Measurements from ENCODE around the gene ZNRD2. TPM values are rescaled to one million over a fixed set of nuclear protein-coding genes. Genes with fewer than 3 reads are reported as not detected.

ZNRD2 gene
- total RNA-seq, 1 donor from 2014 or later, result 94.6 TPM

DNA sequence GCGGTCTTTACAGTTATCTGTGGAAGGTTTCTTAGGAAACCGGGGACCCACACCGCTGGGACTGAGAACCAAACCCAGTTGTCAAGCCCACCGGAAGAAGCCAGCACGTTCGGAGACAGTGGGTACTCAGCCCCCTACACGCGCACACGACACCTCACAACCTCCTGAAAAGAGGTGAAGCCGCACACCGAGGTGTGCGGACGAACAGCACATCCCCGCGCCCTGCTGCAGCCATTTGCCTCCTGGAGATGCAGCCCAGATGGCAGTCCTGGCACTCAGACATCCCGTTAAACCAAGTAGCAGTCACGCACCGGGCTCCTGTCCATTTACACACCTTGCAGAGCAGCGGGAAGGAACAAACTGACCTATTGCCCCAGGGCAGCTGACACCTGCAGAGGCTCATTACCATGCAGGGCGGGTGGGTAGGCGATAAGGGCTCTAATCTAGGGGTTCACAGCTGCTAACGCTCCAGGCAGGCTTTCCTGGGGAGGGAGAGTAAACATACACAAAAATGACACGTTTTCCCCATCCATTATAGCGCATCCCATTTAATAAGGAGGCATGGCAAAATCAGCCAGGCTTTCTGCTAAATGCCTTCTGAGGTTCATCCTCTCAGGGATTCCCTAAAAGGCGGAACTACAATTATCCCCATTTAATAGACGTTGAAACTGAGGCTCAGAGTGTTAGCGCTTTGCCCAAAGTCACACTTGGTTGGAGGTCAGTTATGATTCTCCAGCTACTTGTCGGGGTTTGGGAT is 4.7 kb downstream of the ZNRD2 start:
- Mint-ChIP-seq H3K27me3 (ENCODE audit: insufficient read depth) (no peaks in the 10 kb centered on the region), H3K4me3 (peak overlapping the region; percentile 83), H3K36me3 (ENCODE audit: low read depth) (peaks cover 27% of the 10 kb centered on the region), H3K27ac (peak overlapping the region; percentile 88), H3K4me1 (ENCODE audit: low read depth) (peaks cover 48% of the 10 kb centered on the region), H3K9me3 (no peaks in the 10 kb centered on the region)
- intact Hi-C loops (cut with micrococcal nuclease), result loop anchor here (1.0 to 5.0 kb wide), 11 partner anchors 13 to 698 kb away; partner anchors contain the start of genes ATG2A, BANF1, EHD1 and EIF1AD
- DNase-seq (ENCODE audit: low spot score), result no peak

DNA sequence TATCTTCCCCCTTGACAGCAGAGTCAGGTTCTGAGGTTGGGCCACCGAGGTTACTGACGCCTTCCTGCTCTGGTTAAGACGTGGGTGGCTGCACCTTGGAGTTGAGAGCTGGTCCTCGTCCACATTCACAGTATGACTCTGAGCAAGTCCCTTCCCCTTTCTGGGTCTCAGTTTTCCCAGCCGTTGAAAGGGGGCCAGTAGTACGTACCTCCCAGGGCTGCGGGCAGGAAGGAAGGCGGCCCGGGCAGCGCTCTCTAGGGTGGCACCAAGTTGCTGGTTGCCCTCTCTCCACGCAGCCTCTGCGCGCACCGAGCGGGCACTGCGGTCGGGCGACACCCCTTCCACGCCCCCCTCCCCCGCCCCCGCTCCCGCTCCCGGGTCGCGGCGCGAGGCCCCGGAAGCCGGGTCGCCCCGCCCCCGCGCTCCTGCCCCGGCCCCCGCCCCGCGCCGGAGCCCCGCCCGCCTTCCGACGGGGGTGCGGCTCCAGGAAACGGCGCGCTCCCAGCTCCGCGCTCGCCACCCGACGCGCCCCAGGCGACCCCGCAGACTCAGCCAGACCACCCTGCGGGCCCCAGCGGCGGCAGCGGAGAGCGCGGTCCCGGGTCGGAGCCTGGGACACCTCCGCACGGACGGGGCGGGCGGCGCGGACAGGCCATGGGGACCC is 5.4 kb downstream of the ZNRD2 start, which contains the start of gene EHBP1L1:
TSS of gene EHBP1L1 (plus strand) at position 486 of the 664 bp plus-strand sequence. CDS start 250 bp downstream, outside the sequence.
- intact Hi-C loops (cut with micrococcal nuclease), result loop anchor here (1.0 to 5.0 kb wide), 6 partner anchors 13 to 242 kb away; partner anchors contain the start of genes PCNX3, SIPA1 and SLC25A45
- Mint-ChIP-seq H3K9me3 (no peaks in the 10 kb centered on the region), H3K4me3 (peak within 1 kb of the TSS; percentile 92), H3K27me3 (ENCODE audit: insufficient read depth) (no peaks in the 10 kb centered on the region), H3K27ac (peak within 1 kb of the TSS; percentile 88), H3K36me3 (ENCODE audit: low read depth) (peaks cover 26% of the 10 kb centered on the region), H3K4me1 (ENCODE audit: low read depth) (peaks cover 48% of the 10 kb centered on the region)
- DNase-seq (ENCODE audit: low spot score), result peak; percentile 76

DNA sequence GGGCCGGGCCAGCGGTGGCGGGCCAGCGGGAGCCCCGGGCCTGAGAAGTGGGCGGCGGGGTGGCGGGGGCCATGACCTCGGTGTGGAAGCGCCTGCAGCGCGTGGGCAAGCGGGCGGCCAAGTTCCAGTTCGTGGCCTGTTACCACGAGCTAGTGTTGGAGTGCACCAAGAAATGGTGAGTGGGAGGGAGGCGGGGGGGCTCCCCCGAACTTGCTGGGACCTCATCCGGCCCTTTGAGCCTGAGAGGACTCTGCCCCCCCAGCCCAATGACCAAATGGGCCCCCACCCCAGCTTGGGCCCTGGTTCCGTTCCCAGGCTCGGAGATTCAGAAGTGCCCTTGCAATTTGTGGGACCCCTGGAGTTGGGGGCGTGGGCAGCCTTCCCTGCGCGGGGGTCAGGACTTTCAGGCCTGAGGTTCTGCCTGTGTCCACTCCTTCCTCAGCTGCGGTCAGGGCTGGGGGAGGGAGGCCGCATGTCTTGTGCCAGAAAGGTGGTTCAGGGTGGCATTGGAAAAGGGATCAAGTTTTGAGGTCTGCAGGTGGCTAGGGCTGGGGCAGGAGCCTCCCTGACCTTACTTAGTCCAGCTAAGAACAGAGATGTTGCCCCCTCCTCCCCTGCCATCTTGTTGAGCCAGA is 6.1 kb downstream of the ZNRD2 start:
- intact Hi-C loops (cut with micrococcal nuclease), result loop anchor here (5.0 kb wide), 1 partner anchor 241 kb away; no protein-coding TSS in a partner anchor
- H3K4me3 Mint-ChIP-seq, result peak overlapping the region; percentile 92
- H3K27me3 Mint-ChIP-seq (ENCODE audit: insufficient read depth), result no peaks in the 10 kb centered on the region
- peaks cover 48% of the 10 kb centered on the region for H3K4me1 Mint-ChIP-seq (ENCODE audit: low read depth)
- no peak for DNase-seq (ENCODE audit: low spot score)
- no peaks in the 10 kb centered on the region for H3K9me3 Mint-ChIP-seq
- peaks cover 25% of the 10 kb centered on the region for H3K36me3 Mint-ChIP-seq (ENCODE audit: low read depth)
- peak overlapping the region; percentile 83 for H3K27ac Mint-ChIP-seq

DNA sequence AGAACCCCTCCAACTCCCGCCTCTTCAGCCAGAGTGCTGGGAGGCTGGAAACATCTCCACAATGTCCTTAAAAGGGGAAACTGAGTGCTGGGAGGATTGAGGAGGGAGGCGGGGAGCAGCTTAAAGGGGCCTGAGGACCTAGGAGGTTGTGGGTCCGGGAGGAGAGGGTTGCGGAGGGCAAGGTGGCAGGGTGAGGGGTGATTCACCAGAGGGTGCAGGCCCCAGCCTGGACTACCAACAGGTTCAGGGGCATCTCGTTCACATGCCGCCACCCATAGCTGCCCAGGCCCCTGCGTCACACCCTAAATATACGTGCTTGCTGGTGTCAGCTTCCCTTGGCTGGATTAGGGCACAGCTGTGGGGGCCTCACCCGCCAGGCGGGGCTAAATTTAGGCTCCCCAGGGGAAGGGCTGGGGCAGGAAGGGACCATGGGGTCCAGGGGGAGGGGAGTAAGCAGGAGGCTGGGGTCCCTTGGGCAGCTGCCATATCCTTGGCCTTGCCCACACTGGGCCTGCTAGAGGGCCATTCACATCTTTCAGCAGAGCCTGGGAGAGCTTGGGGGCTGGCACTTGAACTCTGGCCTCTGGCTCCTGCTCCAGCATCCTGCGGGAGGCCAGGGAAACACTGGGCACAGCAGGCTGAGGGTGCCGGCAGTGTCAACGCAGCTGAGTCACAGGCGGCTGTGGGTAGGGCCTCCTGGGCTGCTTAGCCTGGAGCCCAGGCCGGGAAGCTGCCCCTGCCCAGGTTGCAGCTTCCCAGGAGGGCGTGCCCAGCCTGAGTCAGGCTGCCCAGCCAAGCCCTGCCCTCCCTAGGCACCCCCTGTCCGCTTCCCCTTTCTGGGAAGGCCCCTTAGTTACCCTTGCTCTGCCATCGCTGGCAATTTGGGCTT is 6.8 kb downstream of the ZNRD2 start:
- Mint-ChIP-seq H3K4me1 (ENCODE audit: low read depth) (peaks cover 40% of the 10 kb centered on the region), H3K27ac (peak overlapping the region; percentile 83), H3K9me3 (no peaks in the 10 kb centered on the region), H3K27me3 (ENCODE audit: insufficient read depth) (peaks cover 1% of the 10 kb centered on the region), H3K36me3 (ENCODE audit: low read depth) (peaks cover 22% of the 10 kb centered on the region), H3K4me3 (peak overlapping the region; percentile 92)
- intact Hi-C loops (cut with micrococcal nuclease), result loop anchor here (5.0 kb wide), 1 partner anchor 240 kb away; no protein-coding TSS in a partner anchor
- DNase-seq (ENCODE audit: low spot score), result no peak

DNA sequence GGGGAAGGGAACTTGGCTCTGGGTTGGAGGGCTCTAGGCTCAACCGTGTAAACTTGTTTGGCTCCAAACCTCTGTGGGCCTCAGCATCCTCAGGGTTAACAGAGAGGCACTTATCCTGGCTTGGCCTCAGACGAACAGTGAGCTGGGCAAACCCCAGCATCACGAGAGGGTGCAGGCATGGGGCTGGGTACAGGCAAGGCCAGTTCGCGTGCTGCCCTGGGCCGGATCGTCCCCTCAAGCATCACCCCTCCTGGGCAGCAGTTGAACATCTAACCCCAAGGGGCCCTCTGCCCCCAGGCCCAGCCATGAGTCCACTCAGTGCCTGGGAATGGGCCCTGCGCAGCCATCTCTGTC is 7.5 kb downstream of the ZNRD2 start:
- Mint-ChIP-seq H3K4me3 (peak overlapping the region; percentile 92), H3K27ac (no peak overlapping the region), H3K4me1 (ENCODE audit: low read depth) (peaks cover 41% of the 10 kb centered on the region), H3K9me3 (no peaks in the 10 kb centered on the region), H3K27me3 (ENCODE audit: insufficient read depth) (peaks cover 1% of the 10 kb centered on the region), H3K36me3 (ENCODE audit: low read depth) (peaks cover 26% of the 10 kb centered on the region)
- intact Hi-C loops (cut with micrococcal nuclease), result loop anchor here (5.0 kb wide), 1 partner anchor 240 kb away; no protein-coding TSS in a partner anchor
- no peak for DNase-seq (ENCODE audit: low spot score)

DNA sequence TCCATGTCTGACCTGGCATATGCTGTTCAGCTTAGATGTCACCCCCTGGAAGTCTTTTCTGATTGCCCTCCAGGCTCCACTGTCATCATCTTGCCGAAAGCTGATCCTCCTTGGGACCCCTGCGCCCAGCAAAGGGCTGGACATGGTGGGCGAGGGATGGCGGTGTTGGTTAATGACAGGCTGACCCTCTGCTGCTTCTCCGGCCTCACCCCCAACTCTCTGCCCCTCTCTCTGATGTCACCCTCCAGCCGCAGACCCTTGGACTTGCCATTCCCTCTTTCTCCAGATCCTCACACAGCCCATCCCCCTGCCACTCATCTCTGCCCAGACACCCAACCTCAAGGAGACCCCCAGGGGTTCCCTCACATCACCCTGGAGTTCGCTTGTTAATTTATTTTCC is 7.9 kb downstream of the ZNRD2 start:
- peaks cover 1% of the 10 kb centered on the region for H3K27me3 Mint-ChIP-seq (ENCODE audit: insufficient read depth)

DNA sequence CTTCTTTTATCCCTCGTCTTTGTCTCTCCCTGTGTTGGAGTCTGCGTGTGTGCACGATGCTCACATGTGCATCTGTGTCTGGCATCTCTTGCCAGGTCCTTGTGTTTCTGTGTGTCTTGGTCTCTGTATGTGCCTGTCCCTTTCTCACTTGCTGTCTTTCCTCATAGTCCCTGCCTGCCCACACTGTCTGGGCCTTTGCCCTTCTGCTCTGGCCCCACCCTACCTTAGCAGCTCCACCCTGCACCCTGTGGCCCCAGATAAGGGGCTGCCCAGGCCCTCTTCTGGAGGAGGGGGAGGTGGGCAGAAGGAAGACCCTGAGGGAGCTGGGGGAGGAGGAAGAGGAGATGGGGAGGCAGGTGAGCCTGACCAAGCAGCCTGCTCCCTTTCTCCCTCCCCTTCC is 8.4 kb downstream of the ZNRD2 start:
- DNase-seq (ENCODE audit: low spot score), result no peak
- H3K27ac Mint-ChIP-seq, result peak overlapping the region; percentile 50
- H3K4me3 Mint-ChIP-seq, result peak overlapping the region; percentile 92
- intact Hi-C loops (cut with micrococcal nuclease), result loop anchor here (5.0 kb wide), 1 partner anchor 239 kb away; no protein-coding TSS in a partner anchor
- peaks cover 1% of the 10 kb centered on the region for H3K27me3 Mint-ChIP-seq (ENCODE audit: insufficient read depth)
- no peaks in the 10 kb centered on the region for H3K9me3 Mint-ChIP-seq
- peaks cover 28% of the 10 kb centered on the region for H3K36me3 Mint-ChIP-seq (ENCODE audit: low read depth)
- H3K4me1 Mint-ChIP-seq (ENCODE audit: low read depth), result peaks cover 41% of the 10 kb centered on the region

More for the DNA sequence above, 7.9 kb downstream of the ZNRD2 start:
- H3K4me3 Mint-ChIP-seq, result peak overlapping the region; percentile 92
- H3K9me3 Mint-ChIP-seq, result no peaks in the 10 kb centered on the region
- intact Hi-C loops (cut with micrococcal nuclease), result loop anchor here (5.0 kb wide), 1 partner anchor 239 kb away; no protein-coding TSS in a partner anchor
- H3K4me1 Mint-ChIP-seq (ENCODE audit: low read depth), result peaks cover 43% of the 10 kb centered on the region
- peak overlapping the region; percentile 50 for H3K27ac Mint-ChIP-seq
- no peak for DNase-seq (ENCODE audit: low spot score)
- H3K36me3 Mint-ChIP-seq (ENCODE audit: low read depth), result peaks cover 28% of the 10 kb centered on the region

DNA sequence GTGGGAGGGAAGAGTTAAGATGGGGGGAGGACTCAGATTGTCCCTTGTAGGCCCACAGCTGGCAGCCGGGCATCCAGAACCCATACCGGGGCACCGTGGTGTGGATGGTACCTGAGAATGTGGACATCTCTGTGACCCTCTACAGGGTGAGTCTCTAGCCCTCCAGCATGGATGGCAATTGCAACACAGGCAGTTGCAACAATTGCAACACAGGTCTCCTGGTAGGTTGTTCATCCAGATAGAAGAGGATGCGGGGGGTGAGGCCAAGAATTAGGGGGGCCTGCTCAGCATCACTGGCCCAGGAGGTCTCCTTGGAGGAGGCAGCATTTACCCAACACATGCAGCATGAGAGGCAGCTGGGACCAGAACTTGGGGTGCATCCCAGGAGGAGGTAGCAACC is 9.0 kb downstream of the ZNRD2 start:
- DNase-seq (ENCODE audit: low spot score), result no peak
- intact Hi-C loops (cut with micrococcal nuclease), result loop anchor here (5.0 kb wide), 1 partner anchor 238 kb away; no protein-coding TSS in a partner anchor
- Mint-ChIP-seq H3K9me3 (no peaks in the 10 kb centered on the region), H3K36me3 (ENCODE audit: low read depth) (peaks cover 30% of the 10 kb centered on the region), H3K27me3 (ENCODE audit: insufficient read depth) (peaks cover 1% of the 10 kb centered on the region), H3K4me3 (peak overlapping the region; percentile 30), H3K27ac (no peak overlapping the region), H3K4me1 (ENCODE audit: low read depth) (peaks cover 38% of the 10 kb centered on the region)

DNA sequence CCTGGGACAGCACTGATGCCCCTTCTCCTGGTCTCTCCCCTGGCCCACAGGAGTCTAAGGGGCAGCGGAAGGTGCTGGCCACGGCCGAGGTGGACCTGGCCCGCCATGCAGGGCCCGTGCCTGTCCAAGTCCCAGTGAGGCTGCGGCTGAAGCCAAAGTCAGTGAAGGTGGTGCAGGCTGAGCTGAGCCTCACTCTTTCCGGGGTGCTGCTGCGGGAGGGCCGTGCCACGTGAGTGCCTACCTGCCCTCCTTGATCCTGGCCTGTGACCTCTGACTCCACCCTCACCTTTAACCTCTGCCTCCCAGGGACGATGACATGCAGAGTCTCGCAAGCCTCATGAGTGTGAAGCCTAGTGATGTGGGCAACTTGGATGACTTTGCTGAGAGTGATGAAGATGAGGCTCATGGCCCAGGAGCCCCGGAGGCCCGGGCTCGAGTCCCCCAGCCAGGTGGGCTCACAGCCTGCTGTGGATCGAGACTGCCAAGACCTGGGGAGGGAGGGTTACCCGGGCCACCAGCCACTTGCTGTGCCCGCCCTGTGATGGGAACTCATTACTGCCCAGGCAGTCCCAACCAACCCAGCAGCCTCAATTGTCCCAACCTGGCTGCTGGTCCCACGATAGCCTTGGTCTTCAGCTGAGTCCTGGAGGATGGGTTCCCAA is 9.9 kb downstream of the ZNRD2 start:
- no peak for DNase-seq (ENCODE audit: low spot score)
- H3K9me3 Mint-ChIP-seq, result no peaks in the 10 kb centered on the region
- peaks cover 33% of the 10 kb centered on the region for H3K36me3 Mint-ChIP-seq (ENCODE audit: low read depth)
- H3K27ac Mint-ChIP-seq, result no peak overlapping the region
- H3K27me3 Mint-ChIP-seq (ENCODE audit: insufficient read depth), result peaks cover 1% of the 10 kb centered on the region
- no peak overlapping the region for H3K4me3 Mint-ChIP-seq
- intact Hi-C loops (cut with micrococcal nuclease), result no loop called here
- peaks cover 32% of the 10 kb centered on the region for H3K4me1 Mint-ChIP-seq (ENCODE audit: low read depth)

DNA sequence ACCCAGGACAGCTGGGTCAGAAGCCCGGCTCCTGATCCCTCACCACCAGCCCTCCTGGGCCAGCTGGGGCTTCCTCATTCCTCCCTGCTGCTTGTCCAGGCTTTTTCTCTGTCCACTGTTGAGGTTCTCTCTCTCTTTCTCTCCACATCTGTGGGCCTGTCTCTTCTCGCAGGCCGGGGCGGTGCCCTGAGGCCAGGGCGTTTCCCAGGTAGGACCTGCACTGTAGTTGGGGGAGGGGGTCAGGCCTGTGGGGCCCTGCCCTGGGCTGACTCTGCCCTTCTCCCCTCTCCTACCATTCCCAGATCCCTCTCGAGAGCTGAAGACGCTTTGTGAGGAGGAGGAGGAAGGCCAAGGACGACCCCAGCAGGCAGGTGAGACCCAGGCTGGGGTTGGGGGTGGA is 10.5 kb downstream of the ZNRD2 start:
- peaks cover 1% of the 10 kb centered on the region for H3K27me3 Mint-ChIP-seq (ENCODE audit: insufficient read depth)
- H3K36me3 Mint-ChIP-seq (ENCODE audit: low read depth), result peaks cover 33% of the 10 kb centered on the region
- no peak overlapping the region for H3K27ac Mint-ChIP-seq
- no peaks in the 10 kb centered on the region for H3K9me3 Mint-ChIP-seq
- H3K4me3 Mint-ChIP-seq, result no peak overlapping the region
- intact Hi-C loops (cut with micrococcal nuclease), result no loop called here
- H3K4me1 Mint-ChIP-seq (ENCODE audit: low read depth), result peaks cover 27% of the 10 kb centered on the region
- DNase-seq (ENCODE audit: low spot score), result no peak

DNA sequence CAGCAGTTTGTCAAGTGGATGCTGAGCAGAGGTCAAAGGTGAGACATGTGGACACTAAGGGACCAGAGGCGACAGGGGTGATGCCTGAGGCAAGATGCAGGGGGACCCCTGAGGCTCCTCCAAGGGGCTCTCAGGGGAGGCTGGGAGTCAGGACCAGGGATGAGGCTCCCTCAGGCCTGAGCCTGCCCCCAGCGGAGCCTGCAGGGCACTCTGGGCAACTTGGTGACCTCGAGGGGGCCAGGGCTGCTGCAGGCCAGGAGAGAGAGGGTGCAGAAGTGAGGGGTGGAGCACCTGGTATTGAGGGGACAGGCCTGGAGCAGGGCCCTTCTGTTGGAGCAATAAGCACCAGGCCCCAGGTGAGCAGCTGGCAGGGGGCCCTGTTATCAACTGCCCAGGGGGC is 11.7 kb downstream of the ZNRD2 start:
- peaks cover 1% of the 10 kb centered on the region for H3K27me3 Mint-ChIP-seq (ENCODE audit: insufficient read depth)
- peak overlapping the region; percentile 52 for H3K27ac Mint-ChIP-seq
- peaks cover 41% of the 10 kb centered on the region for H3K36me3 Mint-ChIP-seq (ENCODE audit: low read depth)
- peaks cover 37% of the 10 kb centered on the region for H3K4me1 Mint-ChIP-seq (ENCODE audit: low read depth)
- intact Hi-C loops (cut with micrococcal nuclease), result no loop called here
- H3K4me3 Mint-ChIP-seq, result no peak overlapping the region
- no peaks in the 10 kb centered on the region for H3K9me3 Mint-ChIP-seq
- no peak for DNase-seq (ENCODE audit: low spot score)
